ENCODE data around the gene C17orf75. TPM values are rescaled to one million over a fixed set of nuclear protein-coding genes. Genes with fewer than 3 reads are reported as not detected.

C17orf75 gene, protein sequence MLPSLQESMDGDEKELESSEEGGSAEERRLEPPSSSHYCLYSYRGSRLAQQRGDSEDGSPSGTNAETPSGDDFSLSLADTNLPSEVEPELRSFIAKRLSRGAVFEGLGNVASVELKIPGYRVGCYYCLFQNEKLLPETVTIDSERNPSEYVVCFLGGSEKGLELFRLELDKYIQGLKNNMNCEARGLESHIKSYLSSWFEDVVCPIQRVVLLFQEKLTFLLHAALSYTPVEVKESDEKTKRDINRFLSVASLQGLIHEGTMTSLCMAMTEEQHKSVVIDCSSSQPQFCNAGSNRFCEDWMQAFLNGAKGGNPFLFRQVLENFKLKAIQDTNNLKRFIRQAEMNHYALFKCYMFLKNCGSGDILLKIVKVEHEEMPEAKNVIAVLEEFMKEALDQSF
- total RNA-seq: 1 to 10 TPM; 3.1 to 8.5 (median 7.5) TPM

DNA sequence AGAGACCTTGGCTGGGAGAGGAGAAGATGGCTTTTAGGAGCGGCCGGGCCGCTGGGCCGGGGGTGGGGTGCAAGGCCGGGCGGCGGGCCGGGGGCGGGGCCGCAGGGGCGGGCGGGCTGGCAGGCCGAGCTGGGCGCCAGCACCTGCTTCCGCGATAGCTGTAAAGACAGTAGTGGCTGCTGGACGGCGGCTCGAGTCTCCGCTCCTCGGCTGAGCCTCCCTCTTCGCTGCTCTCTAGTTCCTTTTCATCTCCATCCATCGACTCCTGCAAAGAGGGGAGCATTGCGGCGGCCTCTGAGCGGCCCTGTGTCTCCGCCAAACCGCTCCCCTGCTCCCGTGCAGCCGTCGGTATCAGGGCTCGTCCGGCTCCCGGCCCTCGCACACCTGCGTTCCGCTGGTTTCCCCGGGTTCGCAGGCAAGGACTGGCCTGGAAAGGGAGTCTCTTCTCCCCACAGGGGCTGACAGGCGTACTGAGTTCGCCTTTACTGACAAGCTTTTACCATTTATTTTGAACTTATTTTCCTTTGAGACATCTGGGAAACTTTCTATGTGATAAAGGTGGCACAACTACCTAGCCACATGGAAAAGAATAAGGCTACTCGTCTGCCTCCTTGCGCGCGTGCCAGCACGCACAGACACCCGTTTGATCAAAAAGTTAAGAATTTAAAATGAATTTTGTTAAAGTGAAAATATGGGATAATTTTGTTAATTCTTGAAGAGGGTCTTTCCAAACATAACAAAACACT is at the start of gene C17orf75:
TSS of gene C17orf75 (minus strand) at position 317 of the 746 bp plus-strand sequence. CDS start at position 283, 34 bp downstream.
- TF ChIP-seq, protein P1, sequence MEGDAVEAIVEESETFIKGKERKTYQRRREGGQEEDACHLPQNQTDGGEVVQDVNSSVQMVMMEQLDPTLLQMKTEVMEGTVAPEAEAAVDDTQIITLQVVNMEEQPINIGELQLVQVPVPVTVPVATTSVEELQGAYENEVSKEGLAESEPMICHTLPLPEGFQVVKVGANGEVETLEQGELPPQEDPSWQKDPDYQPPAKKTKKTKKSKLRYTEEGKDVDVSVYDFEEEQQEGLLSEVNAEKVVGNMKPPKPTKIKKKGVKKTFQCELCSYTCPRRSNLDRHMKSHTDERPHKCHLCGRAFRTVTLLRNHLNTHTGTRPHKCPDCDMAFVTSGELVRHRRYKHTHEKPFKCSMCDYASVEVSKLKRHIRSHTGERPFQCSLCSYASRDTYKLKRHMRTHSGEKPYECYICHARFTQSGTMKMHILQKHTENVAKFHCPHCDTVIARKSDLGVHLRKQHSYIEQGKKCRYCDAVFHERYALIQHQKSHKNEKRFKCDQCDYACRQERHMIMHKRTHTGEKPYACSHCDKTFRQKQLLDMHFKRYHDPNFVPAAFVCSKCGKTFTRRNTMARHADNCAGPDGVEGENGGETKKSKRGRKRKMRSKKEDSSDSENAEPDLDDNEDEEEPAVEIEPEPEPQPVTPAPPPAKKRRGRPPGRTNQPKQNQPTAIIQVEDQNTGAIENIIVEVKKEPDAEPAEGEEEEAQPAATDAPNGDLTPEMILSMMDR (IDR thresholded peaks at IDR 0.05; ENCODE audit: low read depth): no peak

DNA sequence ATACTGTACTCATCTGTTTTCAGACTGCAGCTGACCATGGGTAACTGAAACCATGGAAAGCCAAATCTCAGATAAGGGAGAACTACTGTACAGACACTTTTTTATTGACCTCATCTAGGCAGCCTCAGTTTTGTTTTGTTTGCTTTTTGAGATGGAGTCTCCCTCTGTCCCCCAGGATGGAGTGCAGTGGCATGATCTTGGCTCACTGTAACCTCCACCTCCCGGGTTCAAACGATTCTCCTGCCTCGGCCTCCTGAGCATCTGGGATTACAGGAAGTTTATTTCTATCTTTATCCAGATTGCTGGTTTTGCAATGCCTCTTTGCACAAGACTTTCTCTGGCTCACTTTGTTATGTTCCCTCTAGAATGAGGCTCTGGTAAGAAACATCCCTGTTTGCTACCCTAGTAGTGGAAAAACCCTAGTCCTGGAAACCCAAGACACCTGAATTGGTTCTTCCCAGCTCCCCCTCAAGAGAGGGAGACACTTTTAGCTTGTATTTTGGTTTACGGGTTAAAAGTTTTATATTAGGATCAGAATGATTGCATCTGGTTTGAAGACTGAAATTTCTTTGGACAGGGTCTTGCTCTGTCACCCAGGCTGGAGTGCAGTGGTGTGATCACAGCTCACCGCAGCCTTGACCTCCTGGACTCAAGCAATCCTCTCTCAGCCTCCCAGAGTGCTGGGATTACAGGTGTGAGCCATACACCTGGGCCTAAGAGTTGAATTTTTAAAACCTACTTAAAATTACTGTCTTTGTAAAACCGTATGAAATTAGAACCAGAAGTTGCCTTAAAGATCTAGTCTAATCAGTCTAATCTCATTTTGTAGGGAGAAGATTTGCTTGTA is 46.9 kb upstream of the C17orf75 start:
- TF ChIP-seq, protein P1 (IDR thresholded peaks at IDR 0.05; ENCODE audit: low read depth): no peak

DNA sequence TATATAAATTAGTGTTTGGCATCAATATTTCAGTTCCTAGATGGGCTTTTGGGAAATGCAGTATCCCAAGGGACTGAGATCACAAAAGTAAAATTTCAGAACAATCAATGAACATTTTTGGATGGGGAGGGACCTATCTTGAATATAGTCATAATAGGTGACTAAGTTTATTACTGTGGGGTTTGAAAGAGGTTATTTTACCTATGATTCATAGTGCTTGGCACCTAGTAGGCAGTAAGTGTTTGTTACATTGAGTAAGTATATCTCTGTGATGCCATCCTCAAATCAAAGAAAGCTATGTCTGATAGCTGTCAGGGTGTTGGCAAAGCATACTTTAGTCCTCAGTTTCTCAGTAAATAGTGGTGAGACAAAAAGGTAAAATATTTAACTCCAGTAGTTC is 44.9 kb upstream of the C17orf75 start:
- TF ChIP-seq, protein P1 (IDR thresholded peaks at IDR 0.05; ENCODE audit: low read depth): no peak

DNA sequence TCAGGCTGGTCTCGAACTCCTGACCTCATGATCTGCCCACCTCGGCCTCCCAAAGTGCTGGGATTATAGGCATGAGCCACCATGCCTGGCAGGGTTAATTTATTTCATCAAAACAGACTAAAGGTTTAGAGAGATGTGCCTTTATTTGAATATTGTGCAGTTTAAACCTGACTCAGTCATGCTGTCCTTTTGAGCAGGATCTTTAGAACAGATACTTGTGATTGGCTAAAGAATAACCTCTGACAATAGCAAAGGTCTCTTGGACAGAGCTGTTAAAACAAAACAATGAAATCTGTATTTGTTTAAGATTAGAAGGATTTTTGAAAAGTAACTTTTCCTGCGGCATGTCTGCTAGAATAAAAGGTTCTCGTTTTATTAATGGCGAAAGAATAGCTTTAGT is 44.0 kb upstream of the C17orf75 start:
- TF ChIP-seq, protein P1 (IDR thresholded peaks at IDR 0.05; ENCODE audit: low read depth): no peak

DNA sequence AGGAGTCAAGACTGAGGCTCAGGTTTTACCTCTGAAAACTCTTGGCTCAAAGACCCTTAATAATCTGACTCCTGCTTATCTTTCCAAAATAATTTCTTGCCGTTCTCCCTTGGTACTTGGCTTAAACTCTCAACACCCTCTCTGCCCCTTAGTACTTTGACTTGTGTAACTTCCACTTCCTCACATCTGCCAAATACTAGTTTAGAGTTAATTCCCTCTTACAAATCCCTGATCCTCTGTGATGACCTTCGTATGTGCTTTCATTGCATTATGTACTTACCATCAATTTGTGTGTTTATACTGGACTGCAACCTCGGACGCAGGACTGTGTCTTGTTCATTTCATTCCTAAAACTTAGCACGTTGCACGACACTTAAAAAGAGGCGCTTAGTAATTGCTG is 43.1 kb upstream of the C17orf75 start:
- TF ChIP-seq, protein P1 (IDR thresholded peaks at IDR 0.05; ENCODE audit: low read depth): no peak

DNA sequence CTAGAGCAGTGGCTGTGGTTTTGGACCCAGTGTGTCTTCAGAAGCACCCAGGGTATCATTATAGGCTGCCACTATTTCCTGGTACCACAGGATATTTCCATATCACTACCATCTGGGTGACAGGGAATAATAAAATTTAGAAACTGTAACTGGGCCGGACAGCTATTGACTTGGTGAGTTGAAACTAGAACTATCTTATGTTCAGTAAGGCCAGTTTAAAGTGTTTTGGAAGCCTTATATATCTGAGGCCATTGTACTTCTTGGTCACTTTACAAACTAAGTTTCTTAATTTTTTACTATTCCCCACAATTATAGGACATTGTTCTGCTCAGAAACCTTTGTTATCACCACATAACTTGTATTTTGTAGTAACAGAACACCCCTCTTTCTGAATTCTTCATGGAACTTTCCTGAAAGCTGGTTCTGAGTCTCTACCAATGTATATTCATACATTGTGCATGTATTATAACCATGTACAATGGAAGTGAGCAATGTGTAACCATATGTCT is 42.0 kb upstream of the C17orf75 start:
- TF ChIP-seq, protein P1 (IDR thresholded peaks at IDR 0.05; ENCODE audit: low read depth): no peak

Data from subcutaneous adipose tissue (tissue), 4 donors.